ENCODE measurements around the gene ONECUT3.

DNA sequence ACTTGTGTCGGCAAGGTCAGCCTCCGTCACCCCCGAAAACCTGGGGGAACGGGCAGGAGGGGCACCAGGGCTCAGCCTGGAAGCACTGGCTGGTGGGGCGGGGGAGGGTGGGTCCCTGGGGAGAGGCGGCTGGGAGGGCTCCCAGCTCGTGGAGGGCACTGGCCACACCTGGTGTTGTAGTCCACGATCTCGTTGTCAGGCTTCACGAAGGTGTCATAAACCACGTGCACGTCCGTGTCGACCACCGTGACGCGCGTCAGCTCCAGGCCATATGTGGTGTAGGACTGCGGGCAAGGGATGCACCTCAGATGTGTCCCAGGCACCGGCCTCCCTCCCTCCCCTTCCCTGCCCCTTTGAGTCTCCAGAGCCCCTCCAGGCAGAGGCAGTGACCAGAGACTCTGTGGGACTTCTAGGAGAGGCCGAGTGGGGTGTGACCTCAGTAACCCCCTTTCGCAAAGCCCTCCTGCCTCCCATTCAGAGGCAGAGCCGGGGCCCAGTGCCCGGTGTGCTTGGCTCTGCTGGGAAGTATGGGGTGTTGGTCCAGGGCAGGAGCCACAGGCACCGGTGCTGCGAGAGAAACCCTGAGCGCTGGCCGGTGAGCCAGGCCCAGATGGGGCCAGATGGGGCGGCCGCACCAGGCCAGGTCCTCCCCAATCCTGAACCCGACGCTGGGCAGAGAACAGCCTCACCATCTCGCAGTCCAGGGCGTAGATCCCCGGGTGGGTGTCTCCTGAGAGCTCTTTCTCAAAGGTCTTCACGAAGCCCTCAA lies 63.4 kb downstream of the ONECUT3 start:
- TF ChIP-seq, protein P1, sequence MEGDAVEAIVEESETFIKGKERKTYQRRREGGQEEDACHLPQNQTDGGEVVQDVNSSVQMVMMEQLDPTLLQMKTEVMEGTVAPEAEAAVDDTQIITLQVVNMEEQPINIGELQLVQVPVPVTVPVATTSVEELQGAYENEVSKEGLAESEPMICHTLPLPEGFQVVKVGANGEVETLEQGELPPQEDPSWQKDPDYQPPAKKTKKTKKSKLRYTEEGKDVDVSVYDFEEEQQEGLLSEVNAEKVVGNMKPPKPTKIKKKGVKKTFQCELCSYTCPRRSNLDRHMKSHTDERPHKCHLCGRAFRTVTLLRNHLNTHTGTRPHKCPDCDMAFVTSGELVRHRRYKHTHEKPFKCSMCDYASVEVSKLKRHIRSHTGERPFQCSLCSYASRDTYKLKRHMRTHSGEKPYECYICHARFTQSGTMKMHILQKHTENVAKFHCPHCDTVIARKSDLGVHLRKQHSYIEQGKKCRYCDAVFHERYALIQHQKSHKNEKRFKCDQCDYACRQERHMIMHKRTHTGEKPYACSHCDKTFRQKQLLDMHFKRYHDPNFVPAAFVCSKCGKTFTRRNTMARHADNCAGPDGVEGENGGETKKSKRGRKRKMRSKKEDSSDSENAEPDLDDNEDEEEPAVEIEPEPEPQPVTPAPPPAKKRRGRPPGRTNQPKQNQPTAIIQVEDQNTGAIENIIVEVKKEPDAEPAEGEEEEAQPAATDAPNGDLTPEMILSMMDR (conservative IDR thresholded peaks at IDR 0.05; ENCODE audit: low read depth, low read length) = no peak
- TF ChIP-seq EZH2 (IDR thresholded peaks at IDR 0.05; ENCODE audit: borderline replicate concordance, low read depth, low read length, poor library complexity, severe bottlenecking) = no peak
